H9 (cell line): ENCODE data around the gene PHLDB1. TPM values are rescaled to one million over a fixed set of nuclear protein-coding genes. Genes with fewer than 3 reads are reported as not detected.

Source experiments
- DNase-seq: peaks from one replicate; pipeline ENCODE4 v3.0.0-alpha.2; 2017
- H2AFZ ChIP-seq: one replicate; pipeline ENCODE4 v1.6.1; 2013; ENCODE audit warnings: mild to moderate bottlenecking, low read length, control low read depth, moderate library complexity
- H2AK5ac ChIP-seq: 2 replicates; pipeline ENCODE4 v1.6.1; 2013; ENCODE audit warnings: low read length, control low read depth, mixed read lengths; ENCODE audit not compliant: insufficient read length
- H2BK120ac ChIP-seq: one replicate; pipeline ENCODE4 v1.6.1; 2013; ENCODE audit warnings: low read depth, mild to moderate bottlenecking, low read length, control low read depth, inconsistent platforms; ENCODE audit not compliant: poor library complexity, severe bottlenecking
- H2BK12ac ChIP-seq: 2 replicates; pipeline ENCODE4 v1.6.1; 2013; ENCODE audit warnings: low read length, control low read depth, mixed read lengths, low read depth; ENCODE audit not compliant: insufficient read length
- H2BK15ac ChIP-seq: 2 replicates; pipeline ENCODE4 v1.6.1; 2013; ENCODE audit warnings: low read depth, low read length, control low read depth
- H2BK20ac ChIP-seq: one replicate; pipeline ENCODE4 v1.6.1; 2013; ENCODE audit warnings: low read depth, mild to moderate bottlenecking, low read length, control low read depth, inconsistent platforms; ENCODE audit not compliant: poor library complexity, severe bottlenecking
- H2BK5ac ChIP-seq: 2 replicates; pipeline ENCODE4 v1.6.1; 2013; ENCODE audit warnings: low read length, control low read depth, mixed read lengths; ENCODE audit not compliant: insufficient read length
- H3K14ac ChIP-seq: 2 replicates; pipeline ENCODE4 v1.6.1; 2013; ENCODE audit warnings: low read length, control low read depth; ENCODE audit not compliant: insufficient read depth
- H3K18ac ChIP-seq: 2 replicates; pipeline ENCODE4 v1.6.1; 2013; ENCODE audit warnings: low read depth, mild to moderate bottlenecking, mixed read lengths, low read length, control low read depth; ENCODE audit not compliant: insufficient read length
- H3K23ac ChIP-seq: 2 replicates; pipeline ENCODE4 v1.6.1; 2013; ENCODE audit warnings: low read length, control low read depth, mixed read lengths, low read depth; ENCODE audit not compliant: insufficient read length
- H3K23me2 ChIP-seq: 2 replicates; pipeline ENCODE4 v1.6.1; 2013; ENCODE audit warnings: low read depth, mild to moderate bottlenecking, mixed read lengths, low read length, control low read depth; ENCODE audit not compliant: insufficient read length, poor library complexity, severe bottlenecking
- H3K27ac ChIP-seq: 2 replicates; pipeline ENCODE4 v1.5.1; 2013; ENCODE audit warnings: low read length, control low read depth, mixed read lengths, low read depth; ENCODE audit not compliant: insufficient read length
- H3K27me3 ChIP-seq: 2 replicates; pipeline ENCODE4 v1.6.1; 2013; ENCODE audit warnings: low read length, control low read depth, inconsistent platforms; ENCODE audit not compliant: insufficient read depth
- H3K4ac ChIP-seq: 2 replicates; pipeline ENCODE4 v1.6.1; 2013; ENCODE audit warnings: low read depth, mild to moderate bottlenecking, control low read depth, inconsistent platforms, low read length, moderate library complexity
- H3K4me1 ChIP-seq: 2 replicates; pipeline ENCODE4 v1.6.1; 2013; ENCODE audit warnings: low read length, control low read depth, inconsistent platforms; ENCODE audit not compliant: insufficient read depth
- H3K4me2 ChIP-seq: 2 replicates; pipeline ENCODE4 v1.6.1; 2013; ENCODE audit warnings: low read length, control low read depth, mixed read lengths; ENCODE audit not compliant: insufficient read length, insufficient read depth
- H3K56ac ChIP-seq: 2 replicates; pipeline ENCODE4 v1.6.1; 2013; ENCODE audit warnings: low read depth, mild to moderate bottlenecking, mixed read lengths, low read length, control low read depth; ENCODE audit not compliant: insufficient read length
- H3K79me1 ChIP-seq: 2 replicates; pipeline ENCODE4 v1.6.1; 2013; ENCODE audit warnings: low read depth, mild to moderate bottlenecking, moderate library complexity, low read length, control low read depth, inconsistent platforms; ENCODE audit not compliant: insufficient read depth, poor library complexity, severe bottlenecking
- H3K79me2 ChIP-seq: 2 replicates; pipeline ENCODE4 v1.6.1; 2013; ENCODE audit warnings: low read length, control low read depth, inconsistent platforms; ENCODE audit not compliant: insufficient read depth
- H3K9ac ChIP-seq: 2 replicates; pipeline ENCODE4 v1.6.1; 2013; ENCODE audit warnings: low read length, control low read depth, mixed read lengths; ENCODE audit not compliant: insufficient read length; ENCODE audit errors: extremely low read depth
- H3K9me3 ChIP-seq: one replicate; pipeline ENCODE4 v1.6.1; 2013; ENCODE audit warnings: low read depth, low read length, inconsistent platforms; ENCODE audit not compliant: control insufficient read depth
- H3T11ph ChIP-seq: one replicate; pipeline ENCODE4 v1.6.1; 2013; ENCODE audit warnings: mild to moderate bottlenecking, low read length, control low read depth, inconsistent platforms
- H4K20me1 ChIP-seq: one replicate; pipeline ENCODE4 v1.6.1; 2013; ENCODE audit not compliant: control insufficient read depth, insufficient read length, insufficient read depth
- H4K5ac ChIP-seq: 2 replicates; pipeline ENCODE4 v1.6.1; 2013; ENCODE audit warnings: low read depth, mild to moderate bottlenecking, mixed read lengths, low read length, control low read depth; ENCODE audit not compliant: insufficient read length
- H4K8ac ChIP-seq: replicated peaks from 2 replicates; pipeline ENCODE4 v1.6.1; 2013; ENCODE audit warnings: low read length, control low read depth, mixed read lengths, low read depth; ENCODE audit not compliant: insufficient read length
- H4K91ac ChIP-seq: 2 replicates; pipeline ENCODE4 v1.6.1; 2013; ENCODE audit warnings: low read depth, mild to moderate bottlenecking, moderate library complexity, mixed read lengths, low read length, control low read depth; ENCODE audit not compliant: insufficient read length
- H3K27ac Mint-ChIP-seq, 3 experiments: 2 replicates in 2 of 3; 3 replicates in 1 of 3; pipeline ENCODE4 v1.8.0; 2020 to 2021; ENCODE audit warnings: mixed read lengths in 3 of 3, mild to moderate bottlenecking in 1 of 3, moderate library complexity in 1 of 3
- H3K27me3 Mint-ChIP-seq: 2 replicates; pipeline ENCODE4 v1.8.0; 2021; ENCODE audit warnings: low read depth, mild to moderate bottlenecking, moderate library complexity, mixed read lengths
- H3K36me3 Mint-ChIP-seq, 3 experiments: 2 replicates in 2 of 3; 3 replicates in 1 of 3; pipeline ENCODE4 v1.8.0; 2020 to 2021; ENCODE audit warnings: low read depth in 3 of 3, mixed read lengths in 3 of 3; ENCODE audit not compliant: insufficient read depth in 1 of 3
- H3K4me1 Mint-ChIP-seq, 2 experiments: 2 replicates each; pipeline ENCODE4 v1.8.0; 2020; ENCODE audit warnings: mixed read lengths in 2 of 2
- H3K4me3 Mint-ChIP-seq, 2 experiments: 2 replicates in 1 of 2; 3 replicates in 1 of 2; pipeline ENCODE4 v1.8.0; 2020 to 2021; ENCODE audit warnings: mild to moderate bottlenecking in 2 of 2, mixed read lengths in 2 of 2, moderate library complexity in 1 of 2
- H3K9me3 Mint-ChIP-seq, 2 experiments: 2 replicates in 1 of 2; 3 replicates in 1 of 2; pipeline ENCODE4 v1.8.0; 2020; ENCODE audit warnings: mild to moderate bottlenecking in 2 of 2, mixed read lengths in 2 of 2, moderate library complexity in 1 of 2
- CTCF ChIP-seq: fragments of 200-600 bp; sonication (generic); conservative IDR thresholded peaks from 3 replicates; pipeline ENCODE4 v1.8.0; 2021; ENCODE audit warnings: antibody characterized with exemption, mild to moderate bottlenecking
- WGBS: extraction: QIAGEN DNeasy Blood & Tissue Kit; methylation state at CpG from one replicate; pipeline ENCODE4 v1.1.7; 2013; ENCODE audit warnings: missing lambda C conversion rate, low lambda C conversion rate, mixed read lengths; ENCODE audit not compliant: insufficient read length; ENCODE audit errors: extremely low coverage; 5-methylcytosine and 5-hydroxymethylcytosine counted together
- total RNA-seq: library from RNA; stranded (reverse); gene quantifications from 2 replicates; pipeline ENCODE4 v1.2.1, GENCODE V29; 2021

Gene PHLDB1
- total RNA-seq, 1 experiment from 2014 or later: 56.0 TPM

GRCh38 chr11:118625976-118626375 is 18.6 kb downstream of the PHLDB1 start:
- Histone ChIP-seq H3K4me2 (no peak overlapping the region), H3K27me3 (no peaks in the 10 kb centered on the region), H3K14ac (no peak overlapping the region), H2BK120ac (no peak overlapping the region), H3K79me1 (no peaks in the 10 kb centered on the region), H4K5ac (no peak overlapping the region), H3K27ac (no peak overlapping the region), H4K20me1 (no peaks in the 10 kb centered on the region), H3K18ac (no peak overlapping the region), H4K91ac (no peak overlapping the region), H4K8ac (no peak overlapping the region), H3K4ac (no peak overlapping the region), H2BK15ac (no peak overlapping the region), H2BK20ac (no peak overlapping the region), H3T11ph (no peak overlapping the region), H3K23me2 (peaks cover 9% of the 10 kb centered on the region), H3K23ac (no peak overlapping the region), H3K79me2 (no peaks in the 10 kb centered on the region; the same call in 1 of the 2 replicates), H2BK5ac (no peak overlapping the region), H3K9ac (no peak overlapping the region), H2AFZ (no peak overlapping the region), H3K56ac (no peak overlapping the region), H3K4me1 (0 out of 2 replicates have a peak, but pooled peaks cover 2% of the 10 kb centered on the region), H2AK5ac (no peak overlapping the region), H2BK12ac (no peak overlapping the region), H3K9me3 (no peaks in the 10 kb centered on the region)
- Mint-ChIP-seq H3K27me3 (no peaks in the 10 kb centered on the region), H3K4me3 (no peak overlapping the region), H3K27ac (0 out of 7 replicates have a peak overlapping the region, but pooled peaks of 1 of the 3 experiments have one; percentile 51), H3K4me1 (peaks cover 20 to 25% of the 10 kb centered on the region in 2 experiments), H3K9me3 (no peaks in the 10 kb centered on the region), H3K36me3 (peaks cover 13 to 53% (median 39%) of the 10 kb centered on the region in 3 experiments)
- peak; percentile 68 for DNase-seq
- no peak for TF ChIP-seq CTCF
- WGBS: no CpG with 5 or more reads among the region's 2 CpGs
